Measurements from ENCODE around the gene ARMS2.

ARMS2 gene

GRCh38 chr10:122494833-122495232 is 40.4 kb downstream of the ARMS2 start:
- DNase-seq (ENCODE audit: low read depth), result no peak

GRCh38 chr10:122495406-122496340 is 41.2 kb downstream of the ARMS2 start:
- DNase-seq (ENCODE audit: low read depth), result no peak

- no peak for DNase-seq (ENCODE audit: low read depth)
These were observed 42.8 kb downstream of the ARMS2 start for GRCh38 chr10:122497241-122497640.

GRCh38 chr10:122498521-122498920 is 44.1 kb downstream of the ARMS2 start:
- no peak for DNase-seq (ENCODE audit: low read depth)

- no peak for DNase-seq (ENCODE audit: low read depth)
These were observed 44.6 kb downstream of the ARMS2 start for GRCh38 chr10:122499012-122499411.

GRCh38 chr10:122499491-122499941 is 45.1 kb downstream of the ARMS2 start:
- no peak for DNase-seq (ENCODE audit: low read depth)

- DNase-seq (ENCODE audit: low read depth), result no peak
These were observed 45.7 kb downstream of the ARMS2 start for GRCh38 chr10:122500194-122500593.

GRCh38 chr10:122500726-122501125 is 46.3 kb downstream of the ARMS2 start:
- DNase-seq (ENCODE audit: low read depth), result no peak

GRCh38 chr10:122503012-122503411 is 48.6 kb downstream of the ARMS2 start:
- DNase-seq (ENCODE audit: low read depth), result no peak

GRCh38 chr10:122503886-122504609 is 49.6 kb downstream of the ARMS2 start:
- no peak for DNase-seq (ENCODE audit: low read depth)

- DNase-seq (ENCODE audit: low read depth), result no peak
These were observed 50.1 kb downstream of the ARMS2 start for GRCh38 chr10:122504610-122504950.

GRCh38 chr10:122505011-122505410 is 50.6 kb downstream of the ARMS2 start:
- DNase-seq (ENCODE audit: low read depth), result no peak

GRCh38 chr10:122505885-122506645 is 51.6 kb downstream of the ARMS2 start:
- DNase-seq (ENCODE audit: low read depth), result no peak

Measured in stimulated activated CD8-positive, alpha-beta memory T cell treated with anti-CD3 and anti-CD28 coated beads, Interleukin-15, amount 100 ng/mL, for 24 hours (primary cell).